Fibroblast of skin of left biceps (primary cell): ENCODE results near the gene PIEZO2.

ENCODE experiments used
- DNase-seq, 2 experiments: peaks; one replicate each; pipeline ENCODE4 v3.0.0-alpha.2; 2013; ENCODE audit warnings: low read depth in 2 of 2

The PIEZO2 gene

DNA sequence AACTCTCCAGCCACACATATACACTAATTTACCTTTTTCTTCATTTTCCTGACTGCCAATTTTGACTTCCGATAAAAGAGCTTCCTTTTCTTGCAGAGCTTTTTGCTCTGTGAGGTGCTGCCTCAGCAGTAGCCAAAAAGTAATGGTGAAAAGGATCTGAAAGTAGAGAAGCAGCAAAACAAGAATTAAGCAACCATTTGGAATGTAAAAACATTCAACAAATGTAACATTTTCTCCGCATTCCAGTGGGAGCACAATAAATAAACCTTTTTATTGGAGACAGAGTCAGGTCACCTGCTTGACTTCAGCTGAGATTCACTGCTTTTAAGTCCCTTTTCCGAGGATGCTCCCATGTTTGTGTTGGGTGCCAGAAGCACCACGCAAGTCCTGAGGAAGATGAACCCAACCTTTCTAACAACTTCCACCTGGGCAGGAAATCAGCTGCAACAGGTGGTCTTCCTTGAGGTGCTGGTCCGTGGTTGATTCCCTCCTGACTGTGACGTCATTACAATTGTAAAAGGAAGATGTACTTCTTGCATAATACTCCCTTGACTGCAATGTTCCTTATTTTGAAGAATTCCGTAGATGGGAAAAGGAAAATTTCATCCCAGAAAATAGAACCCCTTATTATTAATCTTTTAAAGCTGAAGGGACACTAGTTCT is 358.1 kb downstream of the PIEZO2 start:
- no peak for DNase-seq

GRCh38 chr18:10789180-10789579 is 360.2 kb downstream of the PIEZO2 start:
- DNase-seq: no peak

DNA sequence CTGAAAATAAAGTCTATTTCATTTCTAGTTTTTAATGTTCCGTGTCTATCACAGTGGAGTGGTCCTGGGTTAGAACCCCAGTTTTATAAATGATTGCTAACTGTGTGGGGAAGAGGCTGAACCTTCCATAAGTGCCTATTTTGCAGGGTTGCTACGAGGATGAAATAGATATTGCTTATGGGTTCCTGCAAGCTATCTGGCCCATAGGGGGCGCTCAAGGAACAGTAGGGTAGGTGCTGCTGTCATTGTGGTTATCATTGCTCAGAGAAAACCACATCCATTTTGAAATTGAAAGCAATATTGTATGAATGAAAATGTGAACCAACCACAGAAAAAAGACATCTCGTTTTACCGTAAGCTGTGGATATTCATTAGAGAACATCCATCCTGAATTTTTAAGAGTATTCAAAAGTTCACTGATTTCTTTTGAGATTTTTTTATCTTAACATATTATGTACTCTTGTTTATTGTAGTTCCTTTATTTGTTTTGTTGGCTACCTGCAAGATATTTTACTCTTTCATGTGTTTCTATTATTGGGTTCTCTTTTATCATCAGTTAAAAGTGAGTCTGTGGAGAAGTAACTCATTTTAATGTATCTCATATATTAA is 362.0 kb downstream of the PIEZO2 start:
- DNase-seq: peak; percentile 56 to 59

DNA sequence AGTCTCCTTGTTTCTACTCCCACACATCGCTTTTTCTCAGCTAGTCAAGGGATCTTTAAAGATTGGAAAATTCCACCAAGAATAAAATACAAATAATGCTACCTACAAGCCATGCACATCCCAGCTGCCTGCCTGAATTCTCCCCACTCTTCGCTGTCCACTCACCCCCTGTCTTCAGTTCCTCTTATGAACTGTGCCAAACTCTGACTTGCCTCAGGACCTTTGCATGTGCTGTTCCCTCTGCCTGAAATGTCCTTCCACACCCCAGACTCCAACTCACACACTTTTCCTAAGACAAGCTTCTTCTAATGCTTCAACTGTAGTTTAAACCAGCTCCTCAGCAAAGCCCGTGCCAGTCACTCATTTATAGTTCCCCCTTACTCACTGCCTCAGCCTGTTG is 363.6 kb downstream of the PIEZO2 start:
- no peak for DNase-seq

GRCh38 chr18:10784596-10785202 is 364.7 kb downstream of the PIEZO2 start:
- DNase-seq: no peak

DNA sequence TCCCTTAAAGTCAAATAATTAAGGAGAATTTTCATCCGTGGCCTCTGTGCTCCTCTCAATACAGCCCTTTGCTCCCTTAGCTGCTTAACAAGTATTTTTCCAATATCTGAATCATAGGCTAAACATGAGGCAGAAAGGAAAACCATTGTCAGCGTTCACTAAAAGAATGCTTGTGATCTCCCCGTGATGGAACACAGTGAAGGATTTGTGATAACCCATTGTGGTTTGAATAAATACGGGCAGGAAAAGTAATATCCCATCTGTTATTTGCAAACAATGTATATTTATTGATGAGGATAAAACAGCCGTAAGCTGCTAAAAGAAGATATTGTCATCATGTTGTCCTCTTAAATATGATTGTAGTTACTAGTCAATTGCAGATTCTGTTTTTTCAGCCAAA is 365.4 kb downstream of the PIEZO2 start:
- DNase-seq: no peak

- no peak for DNase-seq
These were observed 372.9 kb downstream of the PIEZO2 start for GRCh38 chr18:10776493-10776892.

GRCh38 chr18:10775026-10775425 is 374.3 kb downstream of the PIEZO2 start:
- no peak for DNase-seq

- no peak for DNase-seq
These were observed 378.2 kb downstream of the PIEZO2 start for GRCh38 chr18:10771053-10771709.

DNA sequence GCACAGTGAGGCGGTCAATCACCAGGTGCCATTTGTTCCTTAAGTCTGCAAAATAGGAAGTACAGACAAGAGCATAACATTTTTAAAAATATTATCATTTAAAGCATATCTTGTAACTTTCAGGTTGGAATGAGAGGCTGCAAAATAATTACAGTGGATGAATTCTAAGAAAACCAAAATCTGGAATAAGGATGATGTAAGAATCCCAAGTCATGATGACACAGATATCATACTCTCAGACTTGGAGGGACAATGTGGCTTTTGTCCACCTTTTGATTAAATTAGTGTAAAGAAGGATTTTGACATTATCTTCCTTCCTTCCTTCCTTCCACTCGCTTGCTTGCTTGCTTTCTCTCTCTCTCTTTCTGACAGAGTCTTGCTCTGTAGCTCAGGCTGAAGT is 379.1 kb downstream of the PIEZO2 start:
- no peak for DNase-seq

GRCh38 chr18:10768221-10768620 is 381.1 kb downstream of the PIEZO2 start:
- no peak for DNase-seq

DNA sequence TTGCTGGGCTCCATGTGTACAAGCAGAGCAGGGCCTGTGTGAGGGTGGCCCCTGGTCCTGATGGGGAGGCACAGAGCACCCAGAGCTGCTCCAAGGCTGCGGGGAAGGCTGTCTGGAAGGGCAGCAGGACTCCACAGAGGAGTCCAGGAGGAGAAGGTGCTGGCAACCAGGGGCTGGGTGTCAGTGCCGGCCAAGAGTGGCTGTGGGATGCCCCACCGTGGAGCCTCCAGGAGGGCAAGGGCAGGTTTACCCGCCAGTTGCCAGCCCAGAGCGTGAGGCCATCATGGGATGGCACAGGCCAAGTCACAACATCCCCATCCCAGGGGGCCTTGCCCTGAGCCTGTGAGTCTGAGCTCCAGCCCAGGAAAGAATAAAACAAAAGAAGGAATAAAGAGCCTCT is 381.7 kb downstream of the PIEZO2 start:
- no peak for DNase-seq

DNA sequence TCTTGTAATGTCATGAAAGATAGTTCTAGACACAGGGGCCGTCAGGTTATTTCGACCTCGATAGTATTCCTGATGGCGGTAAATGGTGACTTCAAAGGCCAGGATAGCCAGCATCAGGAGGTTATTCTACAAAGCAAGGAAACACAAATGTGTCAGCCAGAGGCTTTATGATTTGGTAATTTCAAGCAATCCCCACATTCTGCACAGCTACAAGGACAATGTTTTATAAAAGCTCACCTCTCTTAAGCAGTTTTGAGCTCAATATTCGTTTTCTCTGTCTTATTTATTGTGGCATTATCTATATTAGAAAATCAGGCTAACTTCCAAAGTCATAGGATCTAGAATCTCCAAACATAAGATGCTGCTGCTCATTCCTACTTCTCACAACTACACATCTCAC is 388.4 kb downstream of the PIEZO2 start:
- DNase-seq: no peak

- DNase-seq: no peak
These were observed 390.1 kb downstream of the PIEZO2 start for GRCh38 chr18:10759241-10759640.

DNA sequence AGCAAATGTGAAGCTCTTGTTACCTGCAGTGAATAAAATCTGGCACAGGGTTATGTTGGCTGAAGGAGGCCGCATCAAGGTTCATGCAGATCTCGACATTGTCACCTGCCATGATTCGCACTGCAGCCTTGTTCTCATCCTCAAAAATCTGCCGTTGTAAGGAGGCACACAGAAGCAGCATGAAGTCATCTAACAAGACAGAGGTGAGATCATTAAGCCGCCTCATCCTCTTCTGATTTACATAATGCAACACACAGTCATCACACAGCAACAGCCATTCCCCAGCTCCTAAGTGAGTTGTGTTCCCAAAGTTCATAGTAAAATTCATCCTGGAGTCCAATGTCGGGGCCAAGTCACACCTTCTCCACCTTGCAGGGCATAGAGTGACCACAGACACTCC is 391.4 kb downstream of the PIEZO2 start:
- no peak for DNase-seq

GRCh38 chr18:10757349-10757748 is 392.0 kb downstream of the PIEZO2 start:
- DNase-seq: no peak

DNA sequence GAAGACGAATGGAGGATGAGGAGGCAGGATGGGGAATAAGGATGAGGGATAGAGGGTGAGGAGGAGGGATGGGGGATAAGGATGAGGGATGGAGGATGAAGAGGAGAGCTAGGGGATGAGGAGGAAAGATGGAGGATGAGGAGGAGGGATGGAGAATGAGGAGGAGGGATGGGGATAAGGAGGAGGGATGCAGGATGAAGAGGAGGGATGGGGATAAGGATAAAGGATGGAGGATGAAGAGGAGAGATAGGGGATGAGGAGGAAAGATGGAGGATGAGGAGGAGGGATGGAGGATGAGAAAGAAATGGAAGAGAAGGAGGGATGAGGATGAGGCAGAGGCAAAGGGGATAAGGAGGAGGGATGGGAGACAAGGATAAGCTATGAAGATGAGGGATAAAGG is 393.5 kb downstream of the PIEZO2 start:
- DNase-seq: no peak

- no peak for DNase-seq
These were observed 395.2 kb downstream of the PIEZO2 start for GRCh38 chr18:10754128-10754527.

DNA sequence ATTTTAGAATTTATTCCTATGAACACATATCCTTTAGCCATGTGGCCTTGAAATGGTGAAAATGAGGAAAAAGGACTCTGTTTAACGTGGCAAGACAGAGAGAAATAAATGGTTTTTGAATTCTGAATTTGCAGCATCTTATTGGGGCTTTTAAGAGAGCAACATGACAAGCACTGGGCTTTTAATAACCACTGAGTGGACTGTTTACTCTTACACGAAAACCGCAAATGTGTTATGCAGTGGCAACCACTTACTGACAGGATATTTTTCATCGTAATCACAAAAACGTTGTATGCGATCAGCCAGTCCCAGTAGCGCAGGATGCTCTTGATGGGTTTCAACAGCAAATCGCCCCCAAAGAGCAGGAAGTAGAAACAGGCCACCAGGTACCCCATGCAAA is 397.0 kb downstream of the PIEZO2 start:
- peak in 1 of 2 experiments; percentile 13 for DNase-seq

DNA sequence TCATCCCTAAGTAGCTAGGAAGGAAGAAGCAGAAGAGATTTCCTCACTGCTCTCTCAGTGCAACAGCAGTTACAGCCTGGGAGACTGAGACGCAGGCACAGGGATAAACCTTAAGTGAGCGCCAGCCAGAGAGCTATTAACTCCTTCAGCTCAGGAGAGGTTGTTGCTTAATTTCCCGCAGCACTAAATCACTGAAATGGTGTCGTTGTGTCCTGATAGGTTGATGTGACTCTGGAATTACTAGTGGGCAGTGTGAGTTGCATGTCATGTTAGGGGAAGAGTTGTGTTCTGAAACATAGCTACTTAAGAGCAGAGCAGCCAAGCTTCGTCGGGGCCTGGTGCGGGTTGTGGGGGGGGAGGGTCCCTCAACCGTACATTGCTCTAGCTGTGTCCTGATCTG is 397.7 kb downstream of the PIEZO2 start:
- no peak for DNase-seq

- DNase-seq: no peak
These were observed 399.0 kb downstream of the PIEZO2 start for GRCh38 chr18:10750191-10751035.

DNA sequence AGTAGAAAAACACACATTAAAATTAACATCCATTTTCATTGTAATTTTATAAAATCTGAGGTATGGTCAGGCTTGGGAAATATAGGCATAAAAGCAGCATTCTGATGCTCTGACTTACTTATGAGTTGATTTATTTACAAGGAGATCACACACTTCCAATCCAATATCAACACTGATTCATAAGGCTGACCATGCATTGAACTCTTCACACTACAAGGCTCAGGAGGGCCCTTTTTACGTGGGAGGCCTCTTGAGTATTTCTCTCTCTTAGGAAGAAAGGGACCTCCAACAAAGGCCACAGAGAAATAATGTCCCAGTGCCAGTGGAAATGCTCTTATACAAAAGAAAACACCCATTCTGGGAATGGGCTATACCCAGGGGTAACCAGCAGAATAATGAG is 400.7 kb downstream of the PIEZO2 start:
- DNase-seq: no peak
